ENCODE measurements around the gene GRIN3B. TPM values are rescaled to one million over a fixed set of nuclear protein-coding genes. Genes with fewer than 3 reads are reported as not detected.

GRIN3B gene
- polyA plus RNA-seq, 1 of the 3 experiments (the other 2 are of a cell fraction), result 1.5 TPM

GRCh38 chr19:1035998-1036621 is 35.9 kb downstream of the GRIN3B start:
- CTCF ChIA-PET, result interaction anchor here (0.7 to 1.1 kb wide), 2 partner anchors 44 to 77 kb away, joined by 3 read pairs; no protein-coding TSS in a partner anchor
- no peak overlapping the region for H3K27ac ChIP-seq (ENCODE audit: low read depth in 2 of 2, low read length in 1 of 2)
- WGBS (ENCODE audit: low lambda C conversion rate), result 92% methylated on average over 20 of the region's 29 CpGs

DNA sequence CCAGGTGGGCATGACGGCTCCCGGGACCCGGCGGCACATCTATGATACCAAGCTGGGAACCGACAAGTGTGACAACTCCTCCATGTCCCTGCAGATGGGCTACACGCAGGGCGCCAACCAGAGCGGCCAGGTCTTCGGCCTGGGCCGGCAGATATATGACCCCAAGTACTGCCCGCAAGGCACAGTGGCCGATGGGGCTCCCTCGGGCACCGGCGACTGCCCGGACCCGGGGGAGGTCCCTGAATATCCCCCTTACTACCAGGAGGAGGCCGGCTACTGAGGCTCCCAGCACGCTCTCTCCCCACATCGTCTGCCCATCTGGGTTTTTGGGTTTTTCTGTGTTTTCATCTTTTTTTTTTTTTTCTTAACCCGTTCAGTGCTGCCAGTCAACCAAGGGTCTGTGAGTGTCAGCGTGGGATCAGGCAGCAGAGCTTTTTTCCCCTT is 37.4 kb downstream of the GRIN3B start:
- Histone ChIP-seq H3K36me3 (replicated peaks in 1 of 2; ENCODE audit: control insufficient read depth in 1 of 2, insufficient read depth in 2 of 2, low read length in 1 of 2) (peaks cover 10 to 22% of the 10 kb centered on the region in 2 experiments), H3K4me3 (ENCODE audit: low read depth in 2 of 2, low read length in 1 of 2) (no peak overlapping the region), H3K27me3 (ENCODE audit: insufficient read depth) (no peaks in the 10 kb centered on the region), H3K4me2 (no peak overlapping the region), H2AFZ (ENCODE audit: low read depth) (no peak overlapping the region), H4K20me1 (ENCODE audit: insufficient read depth) (peaks cover 36% of the 10 kb centered on the region), H3K9ac (no peak overlapping the region), H3F3A (replicated peaks; ENCODE audit: insufficient read depth) (peaks cover 36% of the 10 kb centered on the region), H3K9me2 (no peaks in the 10 kb centered on the region), H3K27ac (ENCODE audit: low read depth in 2 of 2, low read length in 1 of 2) (no peak overlapping the region), H3K9me3 (no peaks in the 10 kb centered on the region), H3K4me1 (ENCODE audit: control insufficient read depth in 1 of 2, insufficient read depth in 2 of 2, low read depth in 1 of 2, low read length in 1 of 2) (peaks cover 0 to 26% of the 10 kb centered on the region in 2 experiments; a peak in 2 of 4 replicates), H3K79me2 (ENCODE audit: insufficient read depth) (peaks cover 7% of the 10 kb centered on the region; the same call in 1 of the 2 replicates)
- POLR2A ChIA-PET, result interaction anchor here (1.1 kb wide), 1 partner anchor 15 kb away, joined by 4 read pairs; no protein-coding TSS in a partner anchor
- no peak for DNase-seq
- WGBS (ENCODE audit: low lambda C conversion rate), result 77% methylated on average over 10 of the region's 22 CpGs
- CTCF ChIA-PET, result interaction anchor here (1.0 to 1.2 kb wide), 2 partner anchors 9 to 27 kb away, joined by 3 to 6 read pairs; no protein-coding TSS in a partner anchor
- TF ChIP-seq MEF2A (IDR thresholded peaks at IDR 0.05; ENCODE audit: borderline replicate concordance, low read depth), result no peak
- TF ChIP-seq TCF12 (IDR thresholded peaks at IDR 0.05), result no peak
- TF ChIP-seq NRF1 (IDR thresholded peaks at IDR 0.05; ENCODE audit: low read depth, low read length), result no peak
- no peak for TF ChIP-seq SMC3 (IDR thresholded peaks at IDR 0.05; ENCODE audit: low read depth, low read length)
- no peak for TF ChIP-seq ELF1 (IDR thresholded peaks at IDR 0.05)
- TF ChIP-seq CTCF (IDR thresholded peaks at IDR 0.05), result no peak
- no peak for TF ChIP-seq FOXM1 (IDR thresholded peaks at IDR 0.05; ENCODE audit: low read depth)
- no peak for TF ChIP-seq TEAD4 (IDR thresholded peaks at IDR 0.05; ENCODE audit: borderline replicate concordance, insufficient read depth)

More at GRCh38 chr19:1035998-1036621, 35.9 kb downstream of the GRIN3B start:
- Histone ChIP-seq H3K9me2 (no peaks in the 10 kb centered on the region), H2AFZ (ENCODE audit: low read depth) (no peak overlapping the region), H3K36me3 (replicated peaks in 1 of 2; ENCODE audit: control insufficient read depth in 1 of 2, insufficient read depth in 2 of 2, low read length in 1 of 2) (peaks cover 16 to 34% of the 10 kb centered on the region in 2 experiments), H3K79me2 (ENCODE audit: insufficient read depth) (peaks cover 22% of the 10 kb centered on the region; the same call in 1 of the 2 replicates), H3K27me3 (ENCODE audit: insufficient read depth) (no peaks in the 10 kb centered on the region), H3K4me1 (ENCODE audit: control insufficient read depth in 1 of 2, insufficient read depth in 2 of 2, low read depth in 1 of 2, low read length in 1 of 2) (peaks cover 0 to 12% of the 10 kb centered on the region in 2 experiments; a peak in 1 of 4 replicates), H3K9ac (no peak overlapping the region), H3K4me2 (no peak overlapping the region), H4K20me1 (ENCODE audit: insufficient read depth) (peaks cover 47% of the 10 kb centered on the region), H3F3A (replicated peaks; ENCODE audit: insufficient read depth) (peaks cover 36% of the 10 kb centered on the region), H3K9me3 (no peaks in the 10 kb centered on the region), H3K4me3 (ENCODE audit: low read depth in 2 of 2, low read length in 1 of 2) (no peak overlapping the region)
- DNase-seq, result no peak
- POLR2A ChIA-PET, result no interaction called here
- TF ChIP-seq, protein P1, sequence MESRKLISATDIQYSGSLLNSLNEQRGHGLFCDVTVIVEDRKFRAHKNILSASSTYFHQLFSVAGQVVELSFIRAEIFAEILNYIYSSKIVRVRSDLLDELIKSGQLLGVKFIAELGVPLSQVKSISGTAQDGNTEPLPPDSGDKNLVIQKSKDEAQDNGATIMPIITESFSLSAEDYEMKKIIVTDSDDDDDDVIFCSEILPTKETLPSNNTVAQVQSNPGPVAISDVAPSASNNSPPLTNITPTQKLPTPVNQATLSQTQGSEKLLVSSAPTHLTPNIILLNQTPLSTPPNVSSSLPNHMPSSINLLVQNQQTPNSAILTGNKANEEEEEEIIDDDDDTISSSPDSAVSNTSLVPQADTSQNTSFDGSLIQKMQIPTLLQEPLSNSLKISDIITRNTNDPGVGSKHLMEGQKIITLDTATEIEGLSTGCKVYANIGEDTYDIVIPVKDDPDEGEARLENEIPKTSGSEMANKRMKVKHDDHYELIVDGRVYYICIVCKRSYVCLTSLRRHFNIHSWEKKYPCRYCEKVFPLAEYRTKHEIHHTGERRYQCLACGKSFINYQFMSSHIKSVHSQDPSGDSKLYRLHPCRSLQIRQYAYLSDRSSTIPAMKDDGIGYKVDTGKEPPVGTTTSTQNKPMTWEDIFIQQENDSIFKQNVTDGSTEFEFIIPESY (IDR thresholded peaks at IDR 0.05; ENCODE audit: borderline replicate concordance, low read depth), result no peak
- TF ChIP-seq MEF2A (IDR thresholded peaks at IDR 0.05; ENCODE audit: borderline replicate concordance, low read depth) (no peak), ELF1 (IDR thresholded peaks at IDR 0.05) (no peak), USF2 (IDR thresholded peaks at IDR 0.05; ENCODE audit: borderline replicate concordance, low read depth, low read length) (no peak), FOXJ3 (CRISPR knock-in tag; IDR thresholded peaks at IDR 0.05) (no peak), GABPA (IDR thresholded peaks at IDR 0.05; ENCODE audit: low read depth) (no peak)
